ENCODE data around the gene MYL5. TPM values are rescaled to one million over a fixed set of nuclear protein-coding genes. Genes with fewer than 3 reads are reported as not detected.

MYL5 gene
- total RNA-seq, 5 donors from 2014 or later (not counting 1 experiment from before 2014, with no cell fraction given), result 21.1 to 26.3 (median 21.9) TPM

- no peaks in the 10 kb centered on the region for H3K9me3 ChIP-seq
- H3K36me3 ChIP-seq (ENCODE audit: control insufficient read depth in 2 of 2, extremely low read depth in 1 of 2, insufficient read depth in 1 of 2, low read length in 1 of 2), result no peaks in the 10 kb centered on the region
- Mint-ChIP-seq H3K36me3 (no peaks in the 10 kb centered on the region), H3K27ac (no peak overlapping the region), H3K4me3 (no peak overlapping the region), H3K27me3 (peaks cover 0 to 17% of the 10 kb centered on the region in 2 donors), H3K4me1 (no peaks in the 10 kb centered on the region), H3K9me3 (no peaks in the 10 kb centered on the region)
- ATAC-seq (replicated peaks in 1 of 4), result no peak
- DNase-seq, result no peak
- no peak overlapping the region for H3K27ac ChIP-seq (ENCODE audit: low read length)
- no peaks in the 10 kb centered on the region for H3K4me1 ChIP-seq (ENCODE audit: control insufficient read depth in 1 of 2, extremely low read depth in 1 of 2, insufficient read depth in 2 of 2, low read length in 2 of 2)
- ChIA-PET CTCF (no interaction called here), POLR2A (no interaction called here)
- peaks cover 0 to 48% of the 10 kb centered on the region in 2 experiments for H3K27me3 ChIP-seq (replicated peaks in 1 of 2; ENCODE audit: control insufficient read depth in 2 of 2, extremely low read depth in 1 of 2, insufficient read depth in 2 of 2, low read length in 1 of 2)
- 91% methylated on average over 25 of the region's 29 CpGs for WGBS (ENCODE audit: insufficient coverage)
- no peak overlapping the region for H3K4me3 ChIP-seq (ENCODE audit: control insufficient read depth in 1 of 2, extremely low read depth in 1 of 2, low read length in 1 of 2)
Observed at GRCh38 chr4:653831-654502, 20.4 kb upstream of the MYL5 start.

- ATAC-seq (replicated peaks in 1 of 4), result no peak
- Histone ChIP-seq H3K9me3 (no peaks in the 10 kb centered on the region), H3K36me3 (ENCODE audit: control insufficient read depth in 2 of 2, extremely low read depth in 1 of 2, insufficient read depth in 1 of 2, low read length in 1 of 2) (no peaks in the 10 kb centered on the region), H3K27ac (ENCODE audit: low read length) (no peak overlapping the region), H3K4me3 (ENCODE audit: control insufficient read depth in 1 of 2, extremely low read depth in 1 of 2, low read length in 1 of 2) (no peak overlapping the region), H3K27me3 (replicated peaks in 1 of 2; ENCODE audit: control insufficient read depth in 2 of 2, extremely low read depth in 1 of 2, insufficient read depth in 2 of 2, low read length in 1 of 2) (peaks cover 0 to 43% of the 10 kb centered on the region in 2 experiments), H3K4me1 (ENCODE audit: control insufficient read depth in 1 of 2, extremely low read depth in 1 of 2, insufficient read depth in 2 of 2, low read length in 2 of 2) (no peaks in the 10 kb centered on the region)
- Mint-ChIP-seq H3K36me3 (no peaks in the 10 kb centered on the region), H3K4me1 (no peaks in the 10 kb centered on the region), H3K27ac (no peak overlapping the region), H3K27me3 (peaks cover 0 to 17% of the 10 kb centered on the region in 2 donors), H3K9me3 (no peaks in the 10 kb centered on the region), H3K4me3 (no peak overlapping the region)
- 93% methylated on average over 17 of the region's 17 CpGs for WGBS (ENCODE audit: insufficient coverage)
- no peak for DNase-seq
- CTCF ChIA-PET, result no interaction called here
- POLR2A ChIA-PET, result no interaction called here
Observed at GRCh38 chr4:654503-654845, 19.9 kb upstream of the MYL5 start.

- Mint-ChIP-seq H3K4me1 (peaks cover 0 to under 1% (median 0%) of the 10 kb centered on the region in 3 donors), H3K36me3 (peaks cover under 1% of the 10 kb centered on the region), H3K9me3 (no peaks in the 10 kb centered on the region), H3K27ac (no peak overlapping the region), H3K27me3 (peaks cover 0 to 17% of the 10 kb centered on the region in 2 donors), H3K4me3 (no peak overlapping the region)
- no peak for ATAC-seq (replicated peaks in 1 of 4)
- ChIA-PET POLR2A (no interaction called here), CTCF (no interaction called here)
- Histone ChIP-seq H3K36me3 (ENCODE audit: control insufficient read depth in 2 of 2, extremely low read depth in 1 of 2, insufficient read depth in 1 of 2, low read length in 1 of 2) (no peaks in the 10 kb centered on the region), H3K27ac (ENCODE audit: low read length) (no peak overlapping the region), H3K9me3 (no peaks in the 10 kb centered on the region), H3K4me3 (ENCODE audit: control insufficient read depth in 1 of 2, extremely low read depth in 1 of 2, low read length in 1 of 2) (no peak overlapping the region), H3K27me3 (replicated peaks in 1 of 2; ENCODE audit: control insufficient read depth in 2 of 2, extremely low read depth in 1 of 2, insufficient read depth in 2 of 2, low read length in 1 of 2) (peaks cover 0 to 38% of the 10 kb centered on the region in 2 experiments), H3K4me1 (ENCODE audit: control insufficient read depth in 1 of 2, extremely low read depth in 1 of 2, insufficient read depth in 2 of 2, low read length in 2 of 2) (no peaks in the 10 kb centered on the region)
- no peak for DNase-seq
- WGBS (ENCODE audit: insufficient coverage), result 69% methylated on average over 12 of the region's 17 CpGs
Observed at GRCh38 chr4:654871-655463, 19.4 kb upstream of the MYL5 start.

- Histone ChIP-seq H3K4me3 (ENCODE audit: control insufficient read depth in 1 of 2, extremely low read depth in 1 of 2, low read length in 1 of 2) (no peak overlapping the region), H3K36me3 (ENCODE audit: control insufficient read depth in 2 of 2, extremely low read depth in 1 of 2, insufficient read depth in 1 of 2, low read length in 1 of 2) (no peaks in the 10 kb centered on the region), H3K27me3 (replicated peaks in 1 of 2; ENCODE audit: control insufficient read depth in 2 of 2, extremely low read depth in 1 of 2, insufficient read depth in 2 of 2, low read length in 1 of 2) (peaks cover 0 to 32% of the 10 kb centered on the region in 2 experiments), H3K4me1 (ENCODE audit: control insufficient read depth in 1 of 2, extremely low read depth in 1 of 2, insufficient read depth in 2 of 2, low read length in 2 of 2) (no peaks in the 10 kb centered on the region), H3K9me3 (no peaks in the 10 kb centered on the region), H3K27ac (ENCODE audit: low read length) (no peak overlapping the region)
- peaks cover 0 to 11% of the 10 kb centered on the region in 2 donors for H3K27me3 Mint-ChIP-seq
- H3K36me3 Mint-ChIP-seq, result peaks cover 4% of the 10 kb centered on the region
- ChIA-PET CTCF (no interaction called here), POLR2A (no interaction called here)
- H3K9me3 Mint-ChIP-seq, result no peaks in the 10 kb centered on the region
- no peak for ATAC-seq (replicated peaks in 1 of 4)
- DNase-seq, result no peak
- H3K4me1 Mint-ChIP-seq, result peaks cover 0 to 2% (median 0%) of the 10 kb centered on the region in 3 donors
- no peak overlapping the region for H3K27ac Mint-ChIP-seq
- H3K4me3 Mint-ChIP-seq, result no peak overlapping the region
- 81% methylated on average over 24 of the region's 26 CpGs for WGBS (ENCODE audit: insufficient coverage)
Observed at GRCh38 chr4:655464-656151, 18.7 kb upstream of the MYL5 start.

- Histone ChIP-seq H3K27me3 (replicated peaks in 1 of 2; ENCODE audit: control insufficient read depth in 2 of 2, extremely low read depth in 1 of 2, insufficient read depth in 2 of 2, low read length in 1 of 2) (peaks cover 0 to 24% of the 10 kb centered on the region in 2 experiments), H3K36me3 (ENCODE audit: control insufficient read depth in 2 of 2, extremely low read depth in 1 of 2, insufficient read depth in 1 of 2, low read length in 1 of 2) (no peaks in the 10 kb centered on the region), H3K9me3 (no peaks in the 10 kb centered on the region), H3K27ac (ENCODE audit: low read length) (no peak overlapping the region), H3K4me3 (ENCODE audit: control insufficient read depth in 1 of 2, extremely low read depth in 1 of 2, low read length in 1 of 2) (no peak overlapping the region), H3K4me1 (ENCODE audit: control insufficient read depth in 1 of 2, extremely low read depth in 1 of 2, insufficient read depth in 2 of 2, low read length in 2 of 2) (no peaks in the 10 kb centered on the region)
- 87% methylated on average over 34 of the region's 58 CpGs for WGBS (ENCODE audit: insufficient coverage)
- Mint-ChIP-seq H3K36me3 (peaks cover 9% of the 10 kb centered on the region), H3K27ac (no peak overlapping the region), H3K27me3 (peaks cover 0 to 8% of the 10 kb centered on the region in 2 donors), H3K4me1 (peaks cover 0 to 2% (median under 1%) of the 10 kb centered on the region in 3 donors), H3K9me3 (no peaks in the 10 kb centered on the region), H3K4me3 (no peak overlapping the region)
- POLR2A ChIA-PET, result no interaction called here
- ATAC-seq (replicated peaks in 1 of 4) (no peak), DNase-seq (no peak)
- CTCF ChIA-PET, result no interaction called here
Observed at GRCh38 chr4:656436-657337, 17.7 kb upstream of the MYL5 start.

- POLR2A ChIA-PET, result no interaction called here
- no peaks in the 10 kb centered on the region for H3K9me3 Mint-ChIP-seq
- H3K27me3 Mint-ChIP-seq, result peaks cover 0 to 3% of the 10 kb centered on the region in 2 donors
- DNase-seq (no peak), ATAC-seq (replicated peaks in 1 of 4) (no peak)
- 91% methylated on average over 18 of the region's 23 CpGs for WGBS (ENCODE audit: insufficient coverage)
- H3K36me3 Mint-ChIP-seq, result peaks cover 9% of the 10 kb centered on the region
- H3K4me3 ChIP-seq (ENCODE audit: control insufficient read depth in 1 of 2, extremely low read depth in 1 of 2, low read length in 1 of 2), result no peak overlapping the region
- no peak overlapping the region for H3K4me3 Mint-ChIP-seq
- peaks cover 0 to 1% of the 10 kb centered on the region in 2 experiments for H3K4me1 ChIP-seq (ENCODE audit: control insufficient read depth in 1 of 2, extremely low read depth in 1 of 2, insufficient read depth in 2 of 2, low read length in 2 of 2)
- CTCF ChIA-PET, result no interaction called here
- no peak overlapping the region for H3K27ac Mint-ChIP-seq
- peaks cover 0 to 21% of the 10 kb centered on the region in 2 experiments for H3K27me3 ChIP-seq (replicated peaks in 1 of 2; ENCODE audit: control insufficient read depth in 2 of 2, extremely low read depth in 1 of 2, insufficient read depth in 2 of 2, low read length in 1 of 2)
- H3K4me1 Mint-ChIP-seq, result peaks cover 0 to 2% (median 1%) of the 10 kb centered on the region in 3 donors
- H3K27ac ChIP-seq (ENCODE audit: low read length), result no peak overlapping the region
- no peaks in the 10 kb centered on the region for H3K36me3 ChIP-seq (ENCODE audit: control insufficient read depth in 2 of 2, extremely low read depth in 1 of 2, insufficient read depth in 1 of 2, low read length in 1 of 2)
- no peaks in the 10 kb centered on the region for H3K9me3 ChIP-seq
Observed at GRCh38 chr4:657338-657833, 17.0 kb upstream of the MYL5 start.
